ENCODE measurements around the gene ACE. TPM values are rescaled to one million over a fixed set of nuclear protein-coding genes. Genes with fewer than 3 reads are reported as not detected.
A peak's percentile ranks its signal among the peaks of the same experiment; 100 is the strongest.

Gene ACE
- total RNA-seq, 1 donor from 2014 or later: 2.6 TPM

DNA sequence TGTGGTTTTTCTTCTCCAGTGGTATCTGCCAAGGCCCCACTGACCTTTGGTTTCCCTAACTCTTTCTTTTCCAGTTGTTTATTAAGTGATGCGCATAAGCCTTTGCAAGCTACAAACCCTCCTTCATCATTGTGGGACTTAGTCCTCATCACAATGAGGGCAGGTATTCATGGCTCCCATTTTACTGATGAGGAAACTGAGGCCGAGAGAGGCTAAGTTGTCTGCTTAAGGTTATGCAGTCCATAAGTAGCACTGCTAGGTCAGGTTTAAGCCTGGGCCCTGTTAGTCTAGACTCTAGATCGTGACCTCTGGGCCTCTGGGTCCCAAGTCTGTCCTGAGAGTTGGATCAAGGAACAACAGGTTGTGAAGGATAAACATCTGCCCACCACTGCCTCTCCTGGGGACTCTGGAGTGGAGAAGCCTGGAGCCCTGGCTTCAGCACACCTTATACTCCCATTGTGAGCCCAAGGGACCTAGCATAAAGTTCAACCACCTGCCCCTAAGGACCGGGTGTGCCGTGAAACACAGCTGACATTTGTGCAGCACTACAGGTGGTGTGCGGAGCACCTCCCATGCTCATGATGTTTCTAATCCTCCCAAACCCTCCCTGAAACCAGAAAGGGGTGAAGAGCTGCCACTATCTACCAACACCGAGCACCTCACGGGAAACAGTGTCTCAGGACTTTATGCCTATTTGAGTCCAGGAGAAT, 41.1 kb downstream of the ACE start:
- Mint-ChIP-seq H3K27ac (no peak overlapping the region), H3K9me3 (no peaks in the 10 kb centered on the region), H3K4me3 (no peak overlapping the region), H3K4me1 (no peaks in the 10 kb centered on the region), H3K36me3 (no peaks in the 10 kb centered on the region), H3K27me3 (ENCODE audit: low read depth) (peaks cover 77% of the 10 kb centered on the region)
- TF ChIP-seq, protein P1, sequence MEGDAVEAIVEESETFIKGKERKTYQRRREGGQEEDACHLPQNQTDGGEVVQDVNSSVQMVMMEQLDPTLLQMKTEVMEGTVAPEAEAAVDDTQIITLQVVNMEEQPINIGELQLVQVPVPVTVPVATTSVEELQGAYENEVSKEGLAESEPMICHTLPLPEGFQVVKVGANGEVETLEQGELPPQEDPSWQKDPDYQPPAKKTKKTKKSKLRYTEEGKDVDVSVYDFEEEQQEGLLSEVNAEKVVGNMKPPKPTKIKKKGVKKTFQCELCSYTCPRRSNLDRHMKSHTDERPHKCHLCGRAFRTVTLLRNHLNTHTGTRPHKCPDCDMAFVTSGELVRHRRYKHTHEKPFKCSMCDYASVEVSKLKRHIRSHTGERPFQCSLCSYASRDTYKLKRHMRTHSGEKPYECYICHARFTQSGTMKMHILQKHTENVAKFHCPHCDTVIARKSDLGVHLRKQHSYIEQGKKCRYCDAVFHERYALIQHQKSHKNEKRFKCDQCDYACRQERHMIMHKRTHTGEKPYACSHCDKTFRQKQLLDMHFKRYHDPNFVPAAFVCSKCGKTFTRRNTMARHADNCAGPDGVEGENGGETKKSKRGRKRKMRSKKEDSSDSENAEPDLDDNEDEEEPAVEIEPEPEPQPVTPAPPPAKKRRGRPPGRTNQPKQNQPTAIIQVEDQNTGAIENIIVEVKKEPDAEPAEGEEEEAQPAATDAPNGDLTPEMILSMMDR (IDR thresholded peaks at IDR 0.05; ENCODE audit: unreplicated experiment): no peak
- no peak for DNase-seq (ENCODE audit: low spot score in 2 of 2, unreplicated experiment in 2 of 2)

DNA sequence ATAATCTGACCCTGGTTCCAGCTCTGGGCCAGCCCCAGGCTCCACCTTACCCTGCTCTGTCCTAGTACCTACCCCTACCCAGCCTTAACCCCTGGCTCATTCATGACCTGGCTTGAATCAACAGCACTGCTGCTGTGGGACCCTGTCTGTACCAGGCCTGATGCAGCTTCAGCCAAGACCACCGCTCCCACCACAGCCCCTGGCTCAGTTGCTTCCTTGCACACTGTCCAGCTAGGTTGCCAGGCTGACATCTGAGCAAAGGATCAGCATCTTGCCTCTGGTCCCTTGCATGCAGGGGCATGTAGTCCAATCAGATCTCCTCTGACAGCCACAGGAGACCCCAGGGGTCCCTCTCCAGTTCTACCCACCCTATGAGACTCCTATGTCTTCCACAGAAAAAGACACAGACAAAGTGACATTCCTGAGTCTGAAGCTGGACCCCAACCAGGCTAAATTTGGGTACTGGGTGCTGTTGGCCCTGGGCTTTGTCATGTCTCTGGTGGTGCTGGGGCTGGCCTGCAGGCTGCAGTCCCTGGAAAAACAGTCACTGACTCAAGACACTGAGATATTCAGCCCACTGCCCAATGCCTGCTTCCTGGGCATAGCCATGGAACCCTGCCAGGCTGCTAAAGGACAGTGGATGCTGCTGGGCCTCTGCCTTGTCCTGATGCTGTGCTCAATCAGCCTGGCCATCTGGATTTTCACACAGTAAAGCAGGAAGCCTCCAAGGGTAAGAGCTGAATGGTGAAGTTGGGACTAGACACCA, 42.4 kb downstream of the ACE start:
- peaks cover 7% of the 10 kb centered on the region for H3K4me1 Mint-ChIP-seq
- no peaks in the 10 kb centered on the region for H3K9me3 Mint-ChIP-seq
- TF ChIP-seq, protein P1 (IDR thresholded peaks at IDR 0.05; ENCODE audit: unreplicated experiment): no peak
- H3K36me3 Mint-ChIP-seq: no peaks in the 10 kb centered on the region
- peaks cover 78% of the 10 kb centered on the region for H3K27me3 Mint-ChIP-seq (ENCODE audit: low read depth)
- DNase-seq (ENCODE audit: low spot score in 2 of 2, unreplicated experiment in 2 of 2): no peak
- no peak overlapping the region for H3K27ac Mint-ChIP-seq
- no peak overlapping the region for H3K4me3 Mint-ChIP-seq

DNA sequence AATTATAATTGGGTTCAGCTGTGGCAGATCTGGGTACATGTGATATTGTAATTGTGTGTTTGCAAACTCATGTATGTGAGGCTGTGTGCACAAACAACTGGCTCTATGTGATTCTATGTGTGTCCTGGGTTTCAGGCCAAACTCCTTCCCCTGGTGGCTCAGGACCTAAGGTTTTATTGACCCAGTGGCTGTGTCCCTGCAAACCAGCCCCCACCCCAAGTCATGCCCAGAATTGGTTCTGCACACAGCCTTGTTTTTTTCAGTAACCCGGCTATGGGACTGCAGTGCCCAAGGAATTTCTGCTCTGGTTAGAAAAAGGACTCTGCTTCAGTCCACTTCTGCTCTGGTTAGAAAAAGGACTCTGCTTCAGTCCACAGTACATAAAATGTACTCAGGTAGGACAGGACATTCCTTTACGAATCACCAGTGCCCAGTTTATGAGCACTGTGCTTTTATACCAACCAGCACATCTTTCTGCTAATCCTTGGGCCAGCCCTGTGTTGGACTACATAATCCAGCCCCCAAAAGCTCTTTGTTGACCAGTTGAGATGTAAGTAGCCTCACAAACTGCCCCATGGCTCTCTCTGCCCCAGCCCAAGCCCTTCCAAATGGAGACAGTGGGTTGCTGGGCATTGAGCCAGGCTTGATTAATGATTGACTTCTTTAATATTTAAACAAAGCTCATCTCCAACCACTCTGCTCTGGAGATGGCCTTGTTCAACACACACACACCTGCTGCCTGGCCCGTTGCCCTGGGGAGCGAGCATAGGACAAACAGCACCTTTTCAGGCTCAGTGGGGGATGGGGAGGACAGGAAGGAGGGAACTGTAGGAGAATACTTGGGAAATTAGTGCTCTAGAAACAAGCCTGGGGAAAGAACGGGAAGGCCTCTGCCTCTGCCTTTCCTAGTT, 43.4 kb downstream of the ACE start:
- TF ChIP-seq, protein P1 (IDR thresholded peaks at IDR 0.05; ENCODE audit: unreplicated experiment): no peak
- Mint-ChIP-seq H3K4me3 (no peak overlapping the region), H3K4me1 (peaks cover 7% of the 10 kb centered on the region), H3K36me3 (no peaks in the 10 kb centered on the region), H3K9me3 (no peaks in the 10 kb centered on the region), H3K27me3 (ENCODE audit: low read depth) (peaks cover 78% of the 10 kb centered on the region), H3K27ac (no peak overlapping the region)
- DNase-seq (ENCODE audit: low spot score in 2 of 2, unreplicated experiment in 2 of 2): no peak

DNA sequence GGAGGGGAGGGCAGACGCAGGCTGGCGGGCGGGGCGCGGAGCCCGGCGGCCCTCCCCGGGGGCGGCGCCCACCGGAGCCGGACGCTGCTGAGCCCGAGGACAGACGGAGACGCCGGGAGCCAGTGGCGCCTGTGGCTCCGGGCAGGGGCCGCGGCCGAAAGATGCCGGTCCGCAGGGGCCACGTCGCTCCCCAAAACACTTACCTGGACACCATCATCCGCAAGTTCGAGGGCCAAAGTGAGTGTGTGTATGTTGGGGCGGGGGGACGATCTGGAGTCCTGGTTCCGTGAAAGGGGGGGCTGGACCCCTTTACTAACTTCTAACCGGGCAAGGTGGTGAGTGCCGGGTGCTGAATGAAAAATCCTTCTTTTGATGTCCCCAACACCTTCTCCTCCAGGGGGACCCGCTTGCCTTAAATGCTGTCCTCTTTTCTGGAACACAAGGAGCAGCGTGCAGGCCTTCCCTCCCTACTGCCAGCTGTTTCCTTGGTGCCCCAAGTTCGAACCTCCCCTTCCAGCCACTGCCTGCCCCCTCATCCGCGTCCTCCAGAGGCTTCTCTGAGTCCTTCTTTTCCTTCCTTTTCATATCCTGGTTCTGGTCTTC, 46.5 kb downstream of the ACE start, which contains the start of gene KCNH6:
TSS of gene KCNH6 (plus strand) at position 106 of the 603 bp plus-strand sequence. CDS start at position 162, 56 bp downstream.
- Mint-ChIP-seq H3K36me3 (no peaks in the 10 kb centered on the region), H3K4me3 (peak within 1 kb of the TSS; percentile 37), H3K9me3 (no peaks in the 10 kb centered on the region), H3K4me1 (peaks cover 7% of the 10 kb centered on the region), H3K27ac (no peak within 1 kb of the TSS), H3K27me3 (ENCODE audit: low read depth) (peaks cover 81% of the 10 kb centered on the region)
- TF ChIP-seq, protein P1 (IDR thresholded peaks at IDR 0.05; ENCODE audit: unreplicated experiment): no peak
- no peak for DNase-seq (ENCODE audit: low spot score in 2 of 2, unreplicated experiment in 2 of 2)

DNA sequence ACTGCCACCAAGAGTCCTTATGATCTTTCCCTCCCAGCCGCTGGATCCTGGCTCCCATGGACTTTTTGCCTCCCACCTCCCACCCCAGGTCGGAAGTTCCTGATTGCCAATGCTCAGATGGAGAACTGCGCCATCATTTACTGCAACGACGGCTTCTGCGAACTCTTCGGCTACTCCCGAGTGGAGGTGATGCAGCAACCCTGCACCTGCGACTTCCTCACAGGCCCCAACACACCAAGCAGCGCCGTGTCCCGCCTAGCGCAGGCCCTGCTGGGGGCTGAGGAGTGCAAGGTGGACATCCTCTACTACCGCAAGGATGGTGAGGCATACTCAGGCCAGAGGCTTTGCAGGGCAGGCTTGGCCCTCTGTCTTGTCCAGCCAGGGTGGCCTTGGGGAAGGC, 47.2 kb downstream of the ACE start:
- Mint-ChIP-seq H3K9me3 (no peaks in the 10 kb centered on the region), H3K27me3 (ENCODE audit: low read depth) (peaks cover 74% of the 10 kb centered on the region), H3K4me3 (peak overlapping the region; percentile 37), H3K27ac (no peak overlapping the region), H3K4me1 (peaks cover 7% of the 10 kb centered on the region), H3K36me3 (no peaks in the 10 kb centered on the region)
- no peak for DNase-seq (ENCODE audit: low spot score in 2 of 2, unreplicated experiment in 2 of 2)
- TF ChIP-seq, protein P1 (IDR thresholded peaks at IDR 0.05; ENCODE audit: unreplicated experiment): no peak

All from mesothelial cell of epicardium (in vitro differentiated cells).